H1 (cell line): Measurements from ENCODE around the gene RAP1B.

Experiments used
- CEBPB ChIP-seq: IDR thresholded peaks from 2 replicates; pipeline ENCODE4 v1.6.1; 2012; ENCODE audit warnings: low read depth, low read length
- CTCF ChIP-seq, 3 experiments: IDR thresholded peaks; 1 replicate in 2 of 3; 2 replicates in 1 of 3; pipeline versions ENCODE4 v1.5.1 to v1.6.1; 2011; ENCODE audit warnings: low read length in 3 of 3, mild to moderate bottlenecking in 3 of 3, inconsistent platforms in 2 of 3, low read depth in 1 of 3, moderate library complexity in 1 of 3; ENCODE audit not compliant: insufficient read depth in 1 of 3; ENCODE audit errors: control extremely low read depth in 1 of 3
- EGR1 ChIP-seq: IDR thresholded peaks from 2 replicates; pipeline ENCODE4 v1.6.1; 2011; ENCODE audit warnings: low read depth, low read length, borderline replicate concordance
- EP300 ChIP-seq, 2 experiments: IDR thresholded peaks; 1 replicate in 1 of 2; 2 replicates in 1 of 2; pipeline ENCODE4 v1.6.1; 2011 to 2012; ENCODE audit warnings: low read depth in 2 of 2, low read length in 2 of 2, mild to moderate bottlenecking in 2 of 2, borderline replicate concordance in 1 of 2, inconsistent platforms in 1 of 2, moderate library complexity in 1 of 2
- GABPA ChIP-seq: IDR thresholded peaks from 2 replicates; pipeline ENCODE4 v1.6.1; 2011; ENCODE audit warnings: mild to moderate bottlenecking, low read length, moderate library complexity, borderline replicate concordance; ENCODE audit not compliant: insufficient read depth
- KDM4A ChIP-seq: IDR thresholded peaks from one replicate; pipeline ENCODE4 v1.7.1; 2012; ENCODE audit warnings: low read depth, mild to moderate bottlenecking, moderate library complexity, low read length, inconsistent platforms; ENCODE audit not compliant: severe bottlenecking
- MAFK ChIP-seq: IDR thresholded peaks from 2 replicates; pipeline ENCODE4 v1.6.1; 2012; ENCODE audit warnings: low read depth, mild to moderate bottlenecking, improper control_type of control experiment, low read length
- PHF8 ChIP-seq: fragments of 200-600 bp; sonication (generic); conservative IDR thresholded peaks from 2 replicates; pipeline ENCODE4 v1.7.1; 2012; ENCODE audit warnings: low read depth, mild to moderate bottlenecking, inconsistent platforms, low read length, moderate library complexity
- SIN3A ChIP-seq, 2 experiments: IDR thresholded peaks in 1 of 2; conservative IDR thresholded peaks in 1 of 2; 2 replicates each; pipeline ENCODE4 v1.6.1; 2011 to 2012; ENCODE audit warnings: low read length in 2 of 2, improper control_type of control experiment in 1 of 2, low read depth in 1 of 2, mild to moderate bottlenecking in 1 of 2
- SP2 ChIP-seq: IDR thresholded peaks from 2 replicates; pipeline ENCODE4 v1.6.1; 2012; ENCODE audit warnings: mild to moderate bottlenecking, low read length, inconsistent platforms
- SP4 ChIP-seq: IDR thresholded peaks from 2 replicates; pipeline ENCODE4 v1.6.1; 2012; ENCODE audit warnings: low read length, inconsistent platforms
- USF2 ChIP-seq: IDR thresholded peaks from 2 replicates; pipeline ENCODE4 v1.6.1; 2011; ENCODE audit warnings: low read length, improper control_type of control experiment

- TF ChIP-seq CEBPB (no peak), EGR1 (no peak), PHF8 (no peak), SP2 (no peak), MAFK (no peak), CTCF (IDR thresholded peaks at IDR 0.05; ENCODE audit: control extremely low read depth in 1 of 3, insufficient read depth in 1 of 3, low read depth in 1 of 3, low read length in 3 of 3) (no peak), GABPA (no peak), SP4 (no peak), KDM4A (no peak), SIN3A (conservative IDR thresholded peaks at IDR 0.05 in 1 of 2, IDR thresholded peaks at IDR 0.05 in 1 of 2; ENCODE audit: low read depth in 1 of 2, low read length in 2 of 2) (no peak), EP300 (IDR thresholded peaks at IDR 0.05; ENCODE audit: borderline replicate concordance in 1 of 2, low read depth in 2 of 2, low read length in 2 of 2) (no peak), USF2 (no peak)
Observed at GRCh38 chr12:68641138-68641537, 30.4 kb downstream of the RAP1B start.
